ENCODE measurements around the gene ASIC4. TPM values are rescaled to one million over a fixed set of nuclear protein-coding genes. Genes with fewer than 3 reads are reported as not detected.

Gene ASIC4
- total and polyA plus RNA-seq, 9 of the 15 experiments (the other 6 are each of a cell fraction or from before 2014, with no cell fraction given) = 0.07 to 19.2 (median 4.8) TPM

GRCh38 chr2:219539926-219540678 lies 25.8 kb downstream of the ASIC4 start (continued):
- TF ChIP-seq POLR2G (IDR thresholded peaks at IDR 0.05; ENCODE audit: low read depth, low read length) = peak; percentile 59
- TF ChIP-seq ZNF740 (CRISPR knock-in tag; IDR thresholded peaks at IDR 0.05) = no peak
- no peak for TF ChIP-seq ZNF740 (tag; IDR thresholded peaks at IDR 0.05)
- TF ChIP-seq RBFOX2 (IDR thresholded peaks at IDR 0.05; ENCODE audit: low read depth, low read length) = peak; percentile 59
- TF ChIP-seq KHSRP (IDR thresholded peaks at IDR 0.05) = no peak
- no peak for TF ChIP-seq JUNB (CRISPR knock-in tag; conservative IDR thresholded peaks at IDR 0.05)
- TF ChIP-seq RUNX1 (IDR thresholded peaks at IDR 0.05; ENCODE audit: low read depth) = no peak
- no peak for TF ChIP-seq CREB5 (CRISPR knock-in tag; IDR thresholded peaks at IDR 0.05)
- TF ChIP-seq ZNF23 (CRISPR knock-in tag; IDR thresholded peaks at IDR 0.05) = no peak
- no peak for TF ChIP-seq ELF1 (tag; IDR thresholded peaks at IDR 0.05)

Measured in K562 (cell line).